ENCODE data around the gene BSN. TPM values are rescaled to one million over a fixed set of nuclear protein-coding genes. Genes with fewer than 3 reads are reported as not detected.

The BSN gene
- total RNA-seq, 2 experiments from 2014 or later = 0.09 TPM

- ChIA-PET POLR2A (interaction anchor here (0.9 to 1.3 kb wide), 2 partner anchors 13 to 134 kb away, joined by 3 to 4 read pairs; no protein-coding TSS in a partner anchor), CTCF (interaction anchor here (0.8 to 1.5 kb wide), 2 partner anchors 158 to 343 kb away, joined by 3 read pairs; no protein-coding TSS in a partner anchor)
Measured at GRCh38 chr3:49512781-49513355, 41.4 kb upstream of the BSN start.

GRCh38 chr3:49513494-49514124 is 40.7 kb upstream of the BSN start:
- H3K4me3 Mint-ChIP-seq = no peak overlapping the region
- no peaks in the 10 kb centered on the region for H3K27me3 Mint-ChIP-seq
- ChIA-PET POLR2A (interaction anchor here (1.3 to 1.5 kb wide), 2 partner anchors 10 to 14 kb away, joined by 4 to 5 read pairs; no protein-coding TSS in a partner anchor), CTCF (interaction anchor here (0.8 kb wide), 1 partner anchor 158 kb away, joined by 3 read pairs; no protein-coding TSS in a partner anchor)
- ATAC-seq (no peak), DNase-seq (no peak)
- H3K9me3 Mint-ChIP-seq = no peaks in the 10 kb centered on the region
- no peak overlapping the region for H3K27ac Mint-ChIP-seq
- H3K4me1 Mint-ChIP-seq (ENCODE audit: low read depth) = no peaks in the 10 kb centered on the region
- no peak for TF ChIP-seq CTCF (IDR thresholded peaks at IDR 0.05)
- intact Hi-C loops (cut with micrococcal nuclease) = no loop called here
- peaks cover 24% of the 10 kb centered on the region for H3K36me3 Mint-ChIP-seq (ENCODE audit: low read depth)

More at GRCh38 chr3:49512781-49513355, 41.4 kb upstream of the BSN start:
- intact Hi-C loops (cut with micrococcal nuclease) = no loop called here
- Mint-ChIP-seq H3K27me3 (no peaks in the 10 kb centered on the region), H3K36me3 (ENCODE audit: low read depth) (peaks cover 24% of the 10 kb centered on the region), H3K27ac (no peak overlapping the region), H3K4me1 (ENCODE audit: low read depth) (no peaks in the 10 kb centered on the region), H3K9me3 (no peaks in the 10 kb centered on the region), H3K4me3 (no peak overlapping the region)
- no peak for DNase-seq
- TF ChIP-seq CTCF (IDR thresholded peaks at IDR 0.05) = no peak
- no peak for ATAC-seq

- peaks cover 5% of the 10 kb centered on the region for H3K4me1 Mint-ChIP-seq (ENCODE audit: low read depth)
- ATAC-seq = no peak
- ChIA-PET CTCF (interaction anchor here (1.9 kb wide), 1 partner anchor 22 kb away, joined by 6 read pairs; no protein-coding TSS in a partner anchor), POLR2A (no interaction called here)
- no peak overlapping the region for H3K27ac Mint-ChIP-seq
- DNase-seq = no peak
- intact Hi-C loops (cut with micrococcal nuclease) = no loop called here
- no peak for TF ChIP-seq CTCF (IDR thresholded peaks at IDR 0.05)
- peaks cover 11% of the 10 kb centered on the region for H3K36me3 Mint-ChIP-seq (ENCODE audit: low read depth)
- no peaks in the 10 kb centered on the region for H3K27me3 Mint-ChIP-seq
- H3K4me3 Mint-ChIP-seq = no peak overlapping the region
- no peaks in the 10 kb centered on the region for H3K9me3 Mint-ChIP-seq
Measured at GRCh38 chr3:49518016-49518415, 36.3 kb upstream of the BSN start.

GRCh38 chr3:49518441-49518840 is 35.8 kb upstream of the BSN start:
- Mint-ChIP-seq H3K36me3 (ENCODE audit: low read depth) (peaks cover 9% of the 10 kb centered on the region), H3K27ac (no peak overlapping the region)

More at GRCh38 chr3:49518441-49518840, 35.8 kb upstream of the BSN start:
- DNase-seq (no peak), ATAC-seq (no peak)
- H3K4me3 Mint-ChIP-seq = no peak overlapping the region
- intact Hi-C loops (cut with micrococcal nuclease) = no loop called here
- peaks cover 5% of the 10 kb centered on the region for H3K4me1 Mint-ChIP-seq (ENCODE audit: low read depth)
- H3K9me3 Mint-ChIP-seq = no peaks in the 10 kb centered on the region
- ChIA-PET CTCF (interaction anchor here (1.9 kb wide), 1 partner anchor 21 kb away, joined by 6 read pairs; no protein-coding TSS in a partner anchor), POLR2A (no interaction called here)
- no peak for TF ChIP-seq CTCF (IDR thresholded peaks at IDR 0.05)
- no peaks in the 10 kb centered on the region for H3K27me3 Mint-ChIP-seq

Measured in activated CD8-positive, alpha-beta T cell treated with anti-CD3 and anti-CD28 coated beads for 36 hours (primary cell).